OCI-LY1 (cell line): ENCODE measurements around the gene TTC21A.

ENCODE experiments used
- EZH2 ChIP-seq: fragments of 200-600 bp; sonication (generic), shearing (Covaris generic); IDR thresholded peaks from 2 replicates; pipeline ENCODE4 v1.8.0; 2017; ENCODE audit warnings: borderline replicate concordance, mixed run types, mild to moderate bottlenecking, antibody characterized with exemption, low read length, moderate library complexity, mixed read lengths
- TF ChIP-seq, protein P1 (sequence below): fragments of 200-600 bp; sonication (generic), shearing (Covaris generic); IDR thresholded peaks from 2 replicates; pipeline ENCODE4 v1.5.1; 2017; ENCODE audit warnings: mild to moderate bottlenecking, antibody characterized with exemption, low read length, moderate library complexity, mixed read lengths

- TF ChIP-seq, protein P1, sequence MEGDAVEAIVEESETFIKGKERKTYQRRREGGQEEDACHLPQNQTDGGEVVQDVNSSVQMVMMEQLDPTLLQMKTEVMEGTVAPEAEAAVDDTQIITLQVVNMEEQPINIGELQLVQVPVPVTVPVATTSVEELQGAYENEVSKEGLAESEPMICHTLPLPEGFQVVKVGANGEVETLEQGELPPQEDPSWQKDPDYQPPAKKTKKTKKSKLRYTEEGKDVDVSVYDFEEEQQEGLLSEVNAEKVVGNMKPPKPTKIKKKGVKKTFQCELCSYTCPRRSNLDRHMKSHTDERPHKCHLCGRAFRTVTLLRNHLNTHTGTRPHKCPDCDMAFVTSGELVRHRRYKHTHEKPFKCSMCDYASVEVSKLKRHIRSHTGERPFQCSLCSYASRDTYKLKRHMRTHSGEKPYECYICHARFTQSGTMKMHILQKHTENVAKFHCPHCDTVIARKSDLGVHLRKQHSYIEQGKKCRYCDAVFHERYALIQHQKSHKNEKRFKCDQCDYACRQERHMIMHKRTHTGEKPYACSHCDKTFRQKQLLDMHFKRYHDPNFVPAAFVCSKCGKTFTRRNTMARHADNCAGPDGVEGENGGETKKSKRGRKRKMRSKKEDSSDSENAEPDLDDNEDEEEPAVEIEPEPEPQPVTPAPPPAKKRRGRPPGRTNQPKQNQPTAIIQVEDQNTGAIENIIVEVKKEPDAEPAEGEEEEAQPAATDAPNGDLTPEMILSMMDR, result no peak
- TF ChIP-seq EZH2, result no peak
These were observed 30.0 kb downstream of the TTC21A start for GRCh38 chr3:39137435-39137936.
